OCI-M1 (cell line): ENCODE measurements around the gene DHDH.

ENCODE experiments used
- DNase-seq: peaks from one replicate; lab custom pipeline; 2025; lab: John Stamatoyannopoulos, UW

Gene DHDH

DNA sequence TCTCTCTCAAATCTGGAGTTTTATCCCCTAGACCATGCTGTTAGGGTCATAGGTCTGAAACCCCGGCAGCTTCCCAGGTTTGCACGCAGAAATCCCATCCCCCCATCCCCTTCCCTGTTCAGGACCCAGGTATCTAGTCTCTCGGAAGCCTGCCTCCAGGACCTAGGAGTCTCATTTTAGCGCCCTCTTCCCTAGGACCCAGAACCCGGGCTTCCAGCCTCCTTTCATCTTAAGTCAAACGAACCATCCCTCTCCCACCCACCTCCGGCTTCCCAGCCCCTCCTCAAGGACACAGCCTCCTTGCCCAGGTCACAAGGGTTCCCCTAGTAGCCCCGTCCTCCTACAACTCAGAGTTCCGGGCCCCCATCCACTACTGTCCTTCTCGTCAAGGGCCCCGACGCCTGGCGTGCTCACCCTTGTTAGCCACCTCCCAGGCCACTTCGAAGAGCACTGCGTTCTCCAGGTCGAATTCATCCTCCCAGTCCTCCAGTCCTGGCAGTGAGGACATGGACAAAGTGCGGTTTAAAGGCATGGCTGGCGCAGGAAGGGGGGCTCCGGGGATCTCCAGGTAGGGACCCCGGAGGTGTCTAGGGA, 59.2 kb downstream of the DHDH start:
- DNase-seq: peak; percentile 70

DNA sequence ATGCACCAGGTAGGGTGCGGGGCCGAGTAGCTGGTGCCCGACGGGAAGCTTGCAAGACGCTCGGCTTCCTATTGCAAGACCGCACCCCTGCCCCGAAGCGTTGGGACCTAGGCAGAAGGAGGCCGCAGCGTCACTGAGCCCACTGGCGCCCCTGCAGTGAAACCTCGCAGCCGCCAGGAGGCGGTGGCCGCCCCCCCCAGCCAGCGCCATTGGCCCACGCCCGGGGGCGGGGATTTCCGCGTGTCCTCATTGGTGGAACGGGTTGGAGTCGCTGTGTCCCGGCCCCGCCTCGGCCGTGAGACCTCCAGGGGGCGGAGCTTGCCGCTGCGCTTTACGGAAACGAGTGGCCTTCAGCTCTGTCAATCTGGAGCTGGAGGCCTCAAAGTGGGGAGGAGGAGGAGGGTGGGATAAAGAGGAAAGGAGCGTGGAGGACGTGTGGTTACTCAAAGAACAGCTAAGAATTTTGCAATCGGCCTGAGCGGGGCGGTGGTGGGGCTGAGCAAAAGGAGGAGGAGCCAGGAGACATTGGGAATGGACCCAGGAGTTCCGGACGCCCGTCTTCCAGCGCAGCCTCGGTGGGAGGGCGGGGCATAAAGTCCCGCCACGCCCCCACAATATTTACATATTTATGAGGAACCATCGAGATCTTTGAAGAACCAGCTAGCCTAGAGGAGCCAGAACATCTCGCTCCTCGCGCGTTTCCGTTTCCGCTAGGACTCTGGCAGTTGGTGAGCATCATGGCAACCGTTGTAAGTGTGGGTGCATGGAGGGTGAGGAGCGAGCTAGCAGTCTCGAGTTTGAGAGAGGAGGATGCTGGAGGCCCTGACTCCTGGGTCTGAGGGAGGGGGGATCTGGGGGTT, 59.9 kb downstream of the DHDH start, which contains the start of the genes GYS1 and RUVBL2:
Gene GYS1, minus strand, starts transcription at position 135 of the 860 bp plus-strand sequence. CDS start 197 bp downstream, outside the sequence.
Gene RUVBL2, plus strand, starts transcription at position 713 of the 860 bp plus-strand sequence. Its CDS starts 25 bp downstream, at position 738.
- DNase-seq: peak; percentile 100

DNA sequence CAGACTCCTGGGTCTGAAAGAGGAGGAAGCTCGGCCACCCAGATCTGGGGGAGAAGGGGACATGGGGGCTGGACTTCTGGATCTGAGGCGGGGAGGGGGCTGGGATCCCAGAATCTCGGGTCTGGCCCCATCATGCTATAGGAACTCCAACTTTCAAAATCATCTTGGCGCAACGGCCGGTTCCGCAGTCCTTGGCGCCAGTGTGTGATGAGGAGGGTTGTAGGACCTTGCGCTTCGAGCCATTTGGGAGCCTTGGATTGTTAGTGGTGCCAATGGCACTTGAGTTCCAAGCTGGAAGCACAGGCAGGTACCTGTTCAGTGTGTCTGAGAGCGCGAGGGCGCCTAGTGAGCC, 60.5 kb downstream of the DHDH start:
- no peak for DNase-seq
